ENCODE measurements around the gene FOSL1. TPM values are rescaled to one million over a fixed set of nuclear protein-coding genes. Genes with fewer than 3 reads are reported as not detected.

FOSL1 gene
- total RNA-seq, 1 experiment from 2014 or later: 125 TPM

GRCh38 chr11:65942531-65942930 is 42.3 kb upstream of the FOSL1 start:
- Histone ChIP-seq H3K4me3 (replicated peaks in 1 of 2; ENCODE audit: low read depth in 1 of 2, low read length in 2 of 2) (no peak overlapping the region), H3K4me2 (ENCODE audit: low read length) (no peak overlapping the region), H3K27me3 (ENCODE audit: insufficient read depth, low read length) (no peaks in the 10 kb centered on the region), H2AFZ (ENCODE audit: low read depth, low read length, poor library complexity, severe bottlenecking) (no peak overlapping the region), H3K36me3 (ENCODE audit: control insufficient read depth in 1 of 2, insufficient read depth in 2 of 2, low read length in 2 of 2) (no peaks in the 10 kb centered on the region), H4K20me1 (ENCODE audit: insufficient read depth) (no peaks in the 10 kb centered on the region), H3K9me2 (ENCODE audit: insufficient read depth) (no peaks in the 10 kb centered on the region), H3K4me1 (ENCODE audit: control insufficient read depth in 1 of 2, insufficient read depth in 2 of 2, low read length in 2 of 2) (no peaks in the 10 kb centered on the region), H3K79me2 (ENCODE audit: insufficient read depth, low read length) (no peaks in the 10 kb centered on the region), H3K9ac (ENCODE audit: low read length) (no peak overlapping the region), H3K9me3 (ENCODE audit: control insufficient read depth in 1 of 2, insufficient read depth in 1 of 2, low read depth in 1 of 2, low read length in 2 of 2) (no peaks in the 10 kb centered on the region), H3K27ac (ENCODE audit: low read depth, low read length) (no peak overlapping the region)
- RAD21 ChIA-PET (ENCODE audit: low non-redundant PET in 1 of 2, low total read pairs in 2 of 2, uncharacterized antibody in 2 of 2, unreplicated experiment in 2 of 2): no interaction called here
- intact Hi-C loops (cut with micrococcal nuclease): no loop called here
- ATAC-seq (no peak), DNase-seq (ENCODE audit: low read depth, low spot score) (no peak)
- CTCF ChIA-PET: no interaction called here
- TF ChIP-seq ZNF274 (IDR thresholded peaks at IDR 0.05; ENCODE audit: low read depth, low read length) (no peak), EZH2phosphoT487 (IDR thresholded peaks at IDR 0.05; ENCODE audit: borderline replicate concordance) (no peak), MAX (IDR thresholded peaks at IDR 0.05) (no peak), ZBTB33 (IDR thresholded peaks at IDR 0.05; ENCODE audit: extremely low read depth, insufficient replicate concordance, low read length) (no peak), CBX3 (IDR thresholded peaks at IDR 0.05; ENCODE audit: low read depth) (no peak), ATF3 (IDR thresholded peaks at IDR 0.05) (no peak), TCF7L2 (IDR thresholded peaks at IDR 0.05; ENCODE audit: borderline replicate concordance, extremely low read depth, insufficient read depth, insufficient read length) (no peak), YY1 (IDR thresholded peaks at IDR 0.05; ENCODE audit: extremely low read depth, insufficient replicate concordance, low read depth, low read length) (no peak), CTCF (IDR thresholded peaks at IDR 0.05 in 2 of 3, conservative IDR thresholded peaks at IDR 0.05 in 1 of 3; ENCODE audit: borderline replicate concordance in 1 of 3, insufficient read depth in 1 of 3, low read depth in 2 of 3, low read length in 2 of 3) (no peak), CEBPB (IDR thresholded peaks at IDR 0.05; ENCODE audit: low read depth) (no peak), ELF1 (IDR thresholded peaks at IDR 0.05; ENCODE audit: borderline replicate concordance, low read depth) (no peak), POLR2A (IDR thresholded peaks at IDR 0.05; ENCODE audit: borderline replicate concordance, extremely low read depth, insufficient read depth, insufficient read length) (no peak), EZH2 (IDR thresholded peaks at IDR 0.05) (no peak), SRF (IDR thresholded peaks at IDR 0.05; ENCODE audit: low read depth) (no peak)
- POLR2A ChIA-PET: no interaction called here
- no TSS peak for BruUV-seq (replicated peaks)
